Neural cell (in vitro differentiated cells): ENCODE measurements around the gene GRAMD1B. TPM values are rescaled to one million over a fixed set of nuclear protein-coding genes. Genes with fewer than 3 reads are reported as not detected.

Experiments
- H2AFZ ChIP-seq: fragments of 200-600, 300-800 bp; sonication (generic), shearing (Covaris generic); 2 replicates; pipeline ENCODE4 v1.6.0; 2014; ENCODE audit warnings: low read depth, mild to moderate bottlenecking, antibody characterized with exemption, low read length, moderate library complexity
- H3F3A ChIP-seq: fragments of 200-600 bp; shearing (Covaris generic); 2 replicates; pipeline ENCODE4 v1.6.1; 2016; ENCODE audit warnings: mild to moderate bottlenecking, moderate library complexity, mixed read lengths, antibody characterized with exemption, low read length; ENCODE audit not compliant: insufficient read depth, poor library complexity, severe bottlenecking
- H3K27ac ChIP-seq: fragments of 200-600, 300-800 bp; sonication (generic), shearing (Covaris generic); 2 replicates; pipeline ENCODE4 v1.5.1; 2014; ENCODE audit warnings: mild to moderate bottlenecking, low read length, moderate library complexity
- H3K27me3 ChIP-seq: fragments of 300-800, 200-600 bp; sonication (generic), shearing (Covaris generic); 2 replicates; pipeline ENCODE4 v1.6.0; 2014; ENCODE audit warnings: mild to moderate bottlenecking, low read depth, low read length, moderate library complexity; ENCODE audit not compliant: insufficient read depth
- H3K36me3 ChIP-seq: fragments of 300-800, 200-600 bp; sonication (generic), shearing (Covaris generic); 2 replicates; pipeline ENCODE4 v1.5.1; 2014; ENCODE audit warnings: mild to moderate bottlenecking, antibody characterized with exemption, low read length, moderate library complexity; ENCODE audit not compliant: insufficient read depth
- H3K4me2 ChIP-seq: fragments of 300-800, 200-600 bp; sonication (generic), shearing (Covaris generic); 2 replicates; pipeline ENCODE4 v1.6.0; 2014; ENCODE audit warnings: mild to moderate bottlenecking, low read length
- H3K4me3 ChIP-seq: fragments of 300-800, 200-600 bp; sonication (generic), shearing (Covaris generic); 2 replicates; pipeline ENCODE4 v1.5.1; 2014; ENCODE audit warnings: mild to moderate bottlenecking, low read length, moderate library complexity
- H3K79me2 ChIP-seq: fragments of 200-600 bp; shearing (Covaris generic); replicated peaks from 2 replicates; pipeline ENCODE4 v1.6.0; 2014; ENCODE audit warnings: mild to moderate bottlenecking, low read length, moderate library complexity; ENCODE audit not compliant: insufficient read depth
- H3K9ac ChIP-seq: fragments of 300-800, 200-600 bp; sonication (generic), shearing (Covaris generic); 2 replicates; pipeline ENCODE4 v1.6.1; 2016; ENCODE audit warnings: mild to moderate bottlenecking, low read length, mixed read lengths
- H3K9me2 ChIP-seq: fragments of 200-600 bp; shearing (Covaris generic); 2 replicates; pipeline ENCODE4 v1.6.1; 2016; ENCODE audit warnings: mild to moderate bottlenecking, low read length, mixed read lengths; ENCODE audit not compliant: insufficient read depth
- H3K9me3 ChIP-seq: fragments of 200-600, 300-800 bp; sonication (generic), shearing (Covaris generic); 2 replicates; pipeline ENCODE4 v1.6.1; 2016; ENCODE audit warnings: mild to moderate bottlenecking, mixed run types, low read length, moderate library complexity, mixed read lengths
- H4K20me1 ChIP-seq: fragments of 200-600 bp; shearing (Covaris generic); 2 replicates; pipeline ENCODE4 v1.6.1; 2016; ENCODE audit warnings: mild to moderate bottlenecking, mixed run types; ENCODE audit not compliant: insufficient read depth
- CTCF ChIP-seq: fragments of 450-650 bp; IDR thresholded peaks from 2 replicates; pipeline ENCODE4 v1.5.1; 2014; ENCODE audit warnings: antibody characterized with exemption, mild to moderate bottlenecking, moderate library complexity; ENCODE audit not compliant: poor library complexity, severe bottlenecking
- EP300 ChIP-seq: fragments of 450-650 bp; conservative IDR thresholded peaks from 2 replicates; pipeline ENCODE4 v1.6.1; 2014; ENCODE audit warnings: antibody characterized with exemption, mild to moderate bottlenecking, moderate library complexity; ENCODE audit not compliant: poor library complexity, severe bottlenecking
- MXI1 ChIP-seq: fragments of 450-650 bp; conservative IDR thresholded peaks from 2 replicates; pipeline ENCODE4 v1.6.1; 2014; ENCODE audit warnings: antibody characterized with exemption, mild to moderate bottlenecking; ENCODE audit not compliant: poor library complexity, severe bottlenecking
- POLR2AphosphoS5 ChIP-seq: IDR thresholded peaks from 2 replicates; pipeline ENCODE4 v1.6.1; 2012
- RAD21 ChIP-seq: fragments of 450-650 bp; conservative IDR thresholded peaks from 2 replicates; pipeline ENCODE4 v1.6.1; 2014; ENCODE audit warnings: antibody characterized with exemption, mild to moderate bottlenecking, moderate library complexity
- SMC3 ChIP-seq: fragments of 450-650 bp; conservative IDR thresholded peaks from 2 replicates; pipeline ENCODE4 v1.6.1; 2014; ENCODE audit warnings: antibody characterized with exemption, mild to moderate bottlenecking, moderate library complexity; ENCODE audit not compliant: poor library complexity
- polyA plus RNA-seq: library from polyadenylated mRNA; depleted of rRNA; stranded (reverse); fragments of >200 nt; gene quantifications from 2 replicates; pipeline ENCODE4 v1.2.3, GENCODE V29; 2014
- TF ChIP-seq, protein P1 (sequence below): IDR thresholded peaks from 2 replicates; pipeline ENCODE4 v1.6.1; 2012; ENCODE audit warnings: borderline replicate concordance

GRAMD1B gene
- polyA plus RNA-seq, 1 donor from 2014 or later = 1.5 TPM

DNA sequence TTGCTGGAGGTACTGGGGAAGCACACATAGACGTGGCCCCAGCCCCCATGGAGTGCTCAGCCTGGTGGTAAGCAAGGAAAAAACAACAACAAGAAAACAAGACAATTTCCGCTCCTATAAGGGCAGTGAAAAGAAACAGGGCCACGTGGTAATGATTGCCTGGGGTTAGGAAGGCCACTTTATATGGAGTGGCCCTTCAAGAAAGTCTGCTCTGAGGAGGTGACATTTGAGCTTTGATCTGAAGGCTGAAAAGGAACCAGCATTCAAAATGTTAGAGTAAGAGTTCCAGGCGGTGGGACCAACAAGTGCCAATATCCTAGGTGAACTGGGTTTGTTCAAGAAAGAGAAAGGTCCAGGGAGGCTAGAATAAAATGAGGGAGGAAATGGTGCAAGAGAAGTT lies 136.8 kb downstream of the GRAMD1B start:
- H3K27ac ChIP-seq = no peak overlapping the region

DNA sequence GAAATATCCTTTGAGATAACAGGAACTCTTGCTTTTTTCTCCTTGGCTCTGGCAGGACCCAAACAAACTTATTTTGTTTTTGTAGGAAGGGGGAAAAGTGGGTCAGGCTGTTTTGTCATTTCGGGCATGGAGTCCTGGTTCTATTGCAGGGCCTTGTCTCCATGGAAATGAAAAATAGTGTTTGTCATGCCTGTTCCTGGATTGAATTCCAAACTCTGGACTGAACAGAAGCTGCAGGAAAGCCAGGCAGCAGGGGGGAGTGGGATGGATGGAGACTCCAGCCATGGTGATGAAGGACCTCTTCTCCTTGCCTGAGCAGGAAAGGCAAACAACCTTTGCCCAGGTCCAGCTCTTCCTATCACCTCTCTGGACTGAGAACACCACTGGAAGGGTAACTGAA lies 137.4 kb downstream of the GRAMD1B start:
- no peaks in the 10 kb centered on the region for H3K9me2 ChIP-seq
- no peak overlapping the region for H3K4me2 ChIP-seq
- TF ChIP-seq, protein P1, sequence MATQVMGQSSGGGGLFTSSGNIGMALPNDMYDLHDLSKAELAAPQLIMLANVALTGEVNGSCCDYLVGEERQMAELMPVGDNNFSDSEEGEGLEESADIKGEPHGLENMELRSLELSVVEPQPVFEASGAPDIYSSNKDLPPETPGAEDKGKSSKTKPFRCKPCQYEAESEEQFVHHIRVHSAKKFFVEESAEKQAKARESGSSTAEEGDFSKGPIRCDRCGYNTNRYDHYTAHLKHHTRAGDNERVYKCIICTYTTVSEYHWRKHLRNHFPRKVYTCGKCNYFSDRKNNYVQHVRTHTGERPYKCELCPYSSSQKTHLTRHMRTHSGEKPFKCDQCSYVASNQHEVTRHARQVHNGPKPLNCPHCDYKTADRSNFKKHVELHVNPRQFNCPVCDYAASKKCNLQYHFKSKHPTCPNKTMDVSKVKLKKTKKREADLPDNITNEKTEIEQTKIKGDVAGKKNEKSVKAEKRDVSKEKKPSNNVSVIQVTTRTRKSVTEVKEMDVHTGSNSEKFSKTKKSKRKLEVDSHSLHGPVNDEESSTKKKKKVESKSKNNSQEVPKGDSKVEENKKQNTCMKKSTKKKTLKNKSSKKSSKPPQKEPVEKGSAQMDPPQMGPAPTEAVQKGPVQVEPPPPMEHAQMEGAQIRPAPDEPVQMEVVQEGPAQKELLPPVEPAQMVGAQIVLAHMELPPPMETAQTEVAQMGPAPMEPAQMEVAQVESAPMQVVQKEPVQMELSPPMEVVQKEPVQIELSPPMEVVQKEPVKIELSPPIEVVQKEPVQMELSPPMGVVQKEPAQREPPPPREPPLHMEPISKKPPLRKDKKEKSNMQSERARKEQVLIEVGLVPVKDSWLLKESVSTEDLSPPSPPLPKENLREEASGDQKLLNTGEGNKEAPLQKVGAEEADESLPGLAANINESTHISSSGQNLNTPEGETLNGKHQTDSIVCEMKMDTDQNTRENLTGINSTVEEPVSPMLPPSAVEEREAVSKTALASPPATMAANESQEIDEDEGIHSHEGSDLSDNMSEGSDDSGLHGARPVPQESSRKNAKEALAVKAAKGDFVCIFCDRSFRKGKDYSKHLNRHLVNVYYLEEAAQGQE = no peak
- TF ChIP-seq RAD21 (no peak), MXI1 (no peak), EP300 (no peak)
- no peak overlapping the region for H3K4me3 ChIP-seq
- H3K79me2 ChIP-seq = no peaks in the 10 kb centered on the region
- H4K20me1 ChIP-seq = no peaks in the 10 kb centered on the region
- no peaks in the 10 kb centered on the region for H3K27me3 ChIP-seq
- H3K9me3 ChIP-seq = no peaks in the 10 kb centered on the region
- no peak overlapping the region for H2AFZ ChIP-seq
- no peaks in the 10 kb centered on the region for H3F3A ChIP-seq
- no peak overlapping the region for H3K9ac ChIP-seq
- no peaks in the 10 kb centered on the region for H3K36me3 ChIP-seq
- H3K27ac ChIP-seq = no peak overlapping the region

More for the DNA sequence above, 136.8 kb downstream of the GRAMD1B start:
- no peak overlapping the region for H3K4me3 ChIP-seq
- H2AFZ ChIP-seq = no peak overlapping the region
- no peak for TF ChIP-seq CTCF
- TF ChIP-seq RAD21 = no peak
- TF ChIP-seq, protein P1 = no peak
- TF ChIP-seq POLR2AphosphoS5 = no peak
- no peak for TF ChIP-seq EP300
- no peak for TF ChIP-seq SMC3
- H3K79me2 ChIP-seq = no peaks in the 10 kb centered on the region
- H3F3A ChIP-seq = no peaks in the 10 kb centered on the region
- H3K9me2 ChIP-seq = no peaks in the 10 kb centered on the region
- no peaks in the 10 kb centered on the region for H4K20me1 ChIP-seq
- no peaks in the 10 kb centered on the region for H3K9me3 ChIP-seq
- H3K36me3 ChIP-seq = no peaks in the 10 kb centered on the region
- H3K4me2 ChIP-seq = no peak overlapping the region
- H3K9ac ChIP-seq = no peak overlapping the region
- H3K27me3 ChIP-seq = no peaks in the 10 kb centered on the region
